Myocyte (in vitro differentiated cells): ENCODE data around the gene CYP27B1. TPM values are rescaled to one million over a fixed set of nuclear protein-coding genes. Genes with fewer than 3 reads are reported as not detected.

Experiments used
- microRNA-seq: library from miRNA; unstranded; fragments of <30 nt; microRNA quantifications from one replicate; pipeline ENCODE4, GENCODE V29; 2016
- total RNA-seq: library from RNA; depleted of rRNA; stranded (reverse); fragments of >200 nt; gene quantifications from 2 replicates; pipeline ENCODE4 v1.2.3, GENCODE V29; 2014

The CYP27B1 gene
- total RNA-seq, 1 donor from 2014 or later = 1.2 TPM

Small RNA genes lying within 50 kb of the gene (microRNA-seq; reads per million reads assigned to microRNA genes)
- not detected for gene MIR6759

Other genes with a start within 250 kb of the CYP27B1 start
- gene DDIT3, start 246.6 kb downstream of the CYP27B1 start, total RNA-seq = 30.0 and 37.1 TPM in 2 replicates
- 6.3 and 8.2 TPM in 2 replicates for gene MBD6, start 244.3 kb downstream of the CYP27B1 start, total RNA-seq
- gene DCTN2, start 219.9 kb downstream of the CYP27B1 start, total RNA-seq = 170 and 179 TPM in 2 replicates
- gene KIF5A, start 217.0 kb downstream of the CYP27B1 start, total RNA-seq = not detected in 2 replicates
- gene PIP4K2C, start 175.9 kb downstream of the CYP27B1 start, total RNA-seq = 15.4 and 20.2 TPM in 2 replicates
- gene DTX3, start 162.3 kb downstream of the CYP27B1 start, total RNA-seq = 22.1 and 22.5 TPM in 2 replicates
- gene ARHGEF25, start 155.6 kb downstream of the CYP27B1 start, total RNA-seq = 8.6 and 12.4 TPM in 2 replicates
- 2.5 and 3.4 TPM in 2 replicates for gene B4GALNT1, start 133.9 kb downstream of the CYP27B1 start, total RNA-seq
- 288 and 306 TPM in 2 replicates for gene OS9, start 72.9 kb downstream of the CYP27B1 start, total RNA-seq
- 9.8 and 30.2 TPM in 2 replicates for gene AGAP2, start 28.3 kb downstream of the CYP27B1 start, total RNA-seq
- gene TSPAN31, start 22.0 kb downstream of the CYP27B1 start, total RNA-seq = 50.7 and 141 TPM in 2 replicates
- 175 and 180 TPM in 2 replicates for gene CDK4, start 14.8 kb downstream of the CYP27B1 start, total RNA-seq
- gene MARCHF9, start 12.0 kb downstream of the CYP27B1 start, total RNA-seq = 8.7 and 9.1 TPM in 2 replicates
- 9.9 and 13.6 TPM in 2 replicates for gene METTL1, start 5.0 kb upstream of the CYP27B1 start, total RNA-seq
- gene EEF1AKMT3, start 5.5 kb upstream of the CYP27B1 start, total RNA-seq = 2.7 and 3.1 TPM in 2 replicates
- 50.0 and 51.9 TPM in 2 replicates for gene TSFM, start 15.7 kb upstream of the CYP27B1 start, total RNA-seq
- 0.48 TPM in 1 of 2 replicates, not detected in the other for gene AVIL, start 51.7 kb upstream of the CYP27B1 start, total RNA-seq
- gene CTDSP2, start 79.7 kb upstream of the CYP27B1 start, total RNA-seq = 37.9 and 43.4 TPM in 2 replicates
- gene ATP23, start 174.5 kb upstream of the CYP27B1 start, total RNA-seq = 4.1 and 7.0 TPM in 2 replicates